ENCODE data around the gene WNT10A. TPM values are rescaled to one million over a fixed set of nuclear protein-coding genes. Genes with fewer than 3 reads are reported as not detected.

WNT10A gene
- total RNA-seq, 1 experiment from 2014 or later: 2.4 TPM

- peak overlapping the region; percentile 77 for H3K27ac Mint-ChIP-seq (ENCODE audit: unreplicated experiment)
- H3K36me3 Mint-ChIP-seq (ENCODE audit: insufficient read depth, unreplicated experiment): peaks cover 32% of the 10 kb centered on the region
- H3K4me3 Mint-ChIP-seq (ENCODE audit: low read depth, unreplicated experiment): peak overlapping the region; percentile 61
- no peaks in the 10 kb centered on the region for H3K9me3 Mint-ChIP-seq (ENCODE audit: low read depth, unreplicated experiment)
- intact Hi-C loops (cut with micrococcal nuclease; ENCODE audit: unreplicated experiment): no loop called here
- no peak for DNase-seq
- BruUV-seq (replicated peaks): TSS peak; percentile 41
- H3K4me1 Mint-ChIP-seq (ENCODE audit: low read depth, unreplicated experiment): peaks cover 48% of the 10 kb centered on the region
- H3K27me3 Mint-ChIP-seq (ENCODE audit: unreplicated experiment): no peaks in the 10 kb centered on the region
- CTCF ChIA-PET: interaction anchor here (1.1 to 2.8 kb wide), 4 partner anchors 9 to 17 kb away, joined by 3 to 16 read pairs (median 6); partner anchors contain the start of gene WNT10A
- no peak for TF ChIP-seq CTCF (IDR thresholded peaks at IDR 0.05; ENCODE audit: unreplicated experiment)
These were observed 12.9 kb downstream of the WNT10A start for GRCh38 chr2:218893349-218894150.

GRCh38 chr2:218894151-218894879, 13.7 kb downstream of the WNT10A start:
- H3K27me3 Mint-ChIP-seq (ENCODE audit: unreplicated experiment): no peaks in the 10 kb centered on the region
- H3K27ac Mint-ChIP-seq (ENCODE audit: unreplicated experiment): peak overlapping the region; percentile 77
- intact Hi-C loops (cut with micrococcal nuclease; ENCODE audit: unreplicated experiment): no loop called here
- H3K36me3 Mint-ChIP-seq (ENCODE audit: insufficient read depth, unreplicated experiment): peaks cover 32% of the 10 kb centered on the region
- peak overlapping the region; percentile 61 for H3K4me3 Mint-ChIP-seq (ENCODE audit: low read depth, unreplicated experiment)
- H3K4me1 Mint-ChIP-seq (ENCODE audit: low read depth, unreplicated experiment): peaks cover 51% of the 10 kb centered on the region
- DNase-seq: no peak
- CTCF ChIA-PET: interaction anchor here (1.6 to 2.8 kb wide), 2 partner anchors 18 kb away, joined by 9 to 16 read pairs; no protein-coding TSS in a partner anchor
- BruUV-seq (replicated peaks): no TSS peak
- TF ChIP-seq CTCF (IDR thresholded peaks at IDR 0.05; ENCODE audit: unreplicated experiment): no peak
- no peaks in the 10 kb centered on the region for H3K9me3 Mint-ChIP-seq (ENCODE audit: low read depth, unreplicated experiment)

- no peaks in the 10 kb centered on the region for H3K9me3 Mint-ChIP-seq (ENCODE audit: low read depth, unreplicated experiment)
- no peak for TF ChIP-seq CTCF (IDR thresholded peaks at IDR 0.05; ENCODE audit: unreplicated experiment)
- no peak for DNase-seq
- peak overlapping the region; percentile 61 for H3K4me3 Mint-ChIP-seq (ENCODE audit: low read depth, unreplicated experiment)
- peaks cover 51% of the 10 kb centered on the region for H3K4me1 Mint-ChIP-seq (ENCODE audit: low read depth, unreplicated experiment)
- H3K27ac Mint-ChIP-seq (ENCODE audit: unreplicated experiment): peak overlapping the region; percentile 77
- peaks cover 32% of the 10 kb centered on the region for H3K36me3 Mint-ChIP-seq (ENCODE audit: insufficient read depth, unreplicated experiment)
- CTCF ChIA-PET: interaction anchor here (1.6 kb wide), 1 partner anchor 18 kb away, joined by 9 read pairs; no protein-coding TSS in a partner anchor
- intact Hi-C loops (cut with micrococcal nuclease; ENCODE audit: unreplicated experiment): no loop called here
- BruUV-seq (replicated peaks): no TSS peak
- H3K27me3 Mint-ChIP-seq (ENCODE audit: unreplicated experiment): no peaks in the 10 kb centered on the region
These were observed 14.2 kb downstream of the WNT10A start for GRCh38 chr2:218894880-218895157.

GRCh38 chr2:218895326-218895725, 14.7 kb downstream of the WNT10A start:
- Mint-ChIP-seq H3K36me3 (ENCODE audit: insufficient read depth, unreplicated experiment) (peaks cover 32% of the 10 kb centered on the region), H3K4me3 (ENCODE audit: low read depth, unreplicated experiment) (peak overlapping the region; percentile 61), H3K4me1 (ENCODE audit: low read depth, unreplicated experiment) (peaks cover 51% of the 10 kb centered on the region), H3K27ac (ENCODE audit: unreplicated experiment) (peak overlapping the region; percentile 77), H3K9me3 (ENCODE audit: low read depth, unreplicated experiment) (no peaks in the 10 kb centered on the region), H3K27me3 (ENCODE audit: unreplicated experiment) (peaks cover 1% of the 10 kb centered on the region)
- no peak for TF ChIP-seq CTCF (IDR thresholded peaks at IDR 0.05; ENCODE audit: unreplicated experiment)
- CTCF ChIA-PET: interaction anchor here (1.6 to 3.6 kb wide), 3 partner anchors 15 to 85 kb away, joined by 4 to 20 read pairs (median 9); partner anchors contain the start of gene WNT10A
- BruUV-seq (replicated peaks): no TSS peak
- intact Hi-C loops (cut with micrococcal nuclease; ENCODE audit: unreplicated experiment): no loop called here
- peak; percentile 63 for DNase-seq
